Measurements from ENCODE around the gene CALM1.

DNA sequence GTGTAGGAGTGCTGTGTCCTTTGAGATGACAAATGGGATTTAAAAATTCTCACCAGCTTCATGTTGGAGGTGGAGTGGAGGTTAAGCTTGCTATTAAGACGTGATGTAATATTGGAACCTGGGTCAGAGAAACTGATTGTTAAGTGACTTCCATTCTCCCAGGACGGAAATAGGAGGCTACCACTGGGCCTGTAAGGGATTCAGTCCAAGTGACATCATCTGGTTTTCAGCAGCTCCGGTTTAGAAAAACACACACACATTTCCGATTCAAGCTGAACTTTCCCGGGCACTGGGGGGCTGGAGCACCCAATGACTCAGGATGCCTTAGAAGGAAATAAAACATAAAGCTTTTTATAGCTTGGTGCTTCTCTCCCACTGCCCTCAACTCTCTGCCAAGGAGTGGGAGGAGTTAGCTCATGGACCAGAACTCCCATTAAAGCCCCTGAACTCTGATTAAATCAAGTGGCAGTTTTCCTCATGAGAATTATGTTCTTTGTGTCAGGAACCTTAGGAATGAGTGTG lies 12.4 kb downstream of the CALM1 start:
- TF ChIP-seq, protein P1, sequence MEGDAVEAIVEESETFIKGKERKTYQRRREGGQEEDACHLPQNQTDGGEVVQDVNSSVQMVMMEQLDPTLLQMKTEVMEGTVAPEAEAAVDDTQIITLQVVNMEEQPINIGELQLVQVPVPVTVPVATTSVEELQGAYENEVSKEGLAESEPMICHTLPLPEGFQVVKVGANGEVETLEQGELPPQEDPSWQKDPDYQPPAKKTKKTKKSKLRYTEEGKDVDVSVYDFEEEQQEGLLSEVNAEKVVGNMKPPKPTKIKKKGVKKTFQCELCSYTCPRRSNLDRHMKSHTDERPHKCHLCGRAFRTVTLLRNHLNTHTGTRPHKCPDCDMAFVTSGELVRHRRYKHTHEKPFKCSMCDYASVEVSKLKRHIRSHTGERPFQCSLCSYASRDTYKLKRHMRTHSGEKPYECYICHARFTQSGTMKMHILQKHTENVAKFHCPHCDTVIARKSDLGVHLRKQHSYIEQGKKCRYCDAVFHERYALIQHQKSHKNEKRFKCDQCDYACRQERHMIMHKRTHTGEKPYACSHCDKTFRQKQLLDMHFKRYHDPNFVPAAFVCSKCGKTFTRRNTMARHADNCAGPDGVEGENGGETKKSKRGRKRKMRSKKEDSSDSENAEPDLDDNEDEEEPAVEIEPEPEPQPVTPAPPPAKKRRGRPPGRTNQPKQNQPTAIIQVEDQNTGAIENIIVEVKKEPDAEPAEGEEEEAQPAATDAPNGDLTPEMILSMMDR (conservative IDR thresholded peaks at IDR 0.05), result no peak
- TF ChIP-seq ZFX (IDR thresholded peaks at IDR 0.05), result no peak
